ENCODE measurements around the gene DYNC1LI1.
"Not testable (repeated sequence)": the region's sequence is repeated elsewhere in the genome, so short reads cannot be mapped to it uniquely, and the experiment has no call there.

The DYNC1LI1 gene

DNA sequence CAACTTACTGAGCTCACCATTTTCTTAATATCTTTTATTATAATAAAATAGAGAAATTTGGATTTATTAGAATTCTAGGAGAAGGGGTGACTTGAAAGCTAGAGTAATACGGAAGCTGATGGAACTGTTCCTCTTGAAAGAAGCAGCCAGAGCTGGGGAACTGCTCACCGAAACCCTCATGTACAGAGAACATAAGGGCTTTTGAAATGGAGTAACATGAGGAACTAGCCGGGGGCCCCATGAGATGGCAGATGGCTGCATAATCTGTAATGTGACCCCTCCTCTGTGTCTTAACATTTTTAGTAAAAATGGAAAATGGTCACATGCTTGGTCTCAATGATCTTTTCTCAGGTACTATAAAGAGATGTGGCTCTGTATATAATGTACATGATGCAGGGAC, 15.7 kb upstream of the DYNC1LI1 start:
- H3K9me3 ChIP-seq (ENCODE audit: control insufficient read depth, low read length) = no peaks in the 10 kb centered on the region
- H3K27me3 ChIP-seq (ENCODE audit: control insufficient read depth, insufficient read depth, low read length, poor library complexity, severe bottlenecking) = no peaks in the 10 kb centered on the region
- no peak overlapping the region for H3K4me3 ChIP-seq (ENCODE audit: insufficient read depth, low read depth, low read length)
- no peak overlapping the region for H3K27ac ChIP-seq (ENCODE audit: insufficient read depth, low read depth, low read length, poor library complexity, severe bottlenecking)
- no peaks in the 10 kb centered on the region for H3K4me1 ChIP-seq (ENCODE audit: control insufficient read depth, insufficient read depth, low read length)
- 93 to 96% methylated on average over 3 of the region's 3 CpGs for WGBS, 2 experiments
- H3K36me3 ChIP-seq (ENCODE audit: control insufficient read depth, insufficient read depth, low read length) = no peaks in the 10 kb centered on the region

DNA sequence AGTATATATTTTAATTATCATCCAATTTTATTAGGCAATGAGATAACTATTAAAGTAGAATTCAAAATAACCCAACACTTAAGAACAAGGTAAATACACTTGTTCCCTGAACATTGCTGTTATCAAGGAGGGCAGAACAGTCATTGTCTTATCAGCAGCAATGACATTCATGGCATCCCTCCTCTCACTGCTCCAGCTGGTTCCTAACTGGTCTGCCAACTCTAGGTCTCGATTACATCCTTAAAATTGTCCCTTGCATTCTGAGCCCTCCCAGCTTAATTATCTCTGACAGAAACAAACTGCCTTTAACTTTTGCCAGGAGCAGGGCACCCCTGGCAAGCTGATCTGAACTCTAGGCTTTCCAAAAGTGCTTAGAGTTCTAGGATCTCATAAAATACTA, 14.0 kb upstream of the DYNC1LI1 start:
- no peaks in the 10 kb centered on the region for H3K9me3 ChIP-seq (ENCODE audit: control insufficient read depth, low read length)
- no peaks in the 10 kb centered on the region for H3K4me1 ChIP-seq (ENCODE audit: control insufficient read depth, insufficient read depth, low read length)
- H3K27me3 ChIP-seq (ENCODE audit: control insufficient read depth, insufficient read depth, low read length, poor library complexity, severe bottlenecking) = no peaks in the 10 kb centered on the region
- no peak overlapping the region for H3K4me3 ChIP-seq (ENCODE audit: insufficient read depth, low read depth, low read length)
- H3K36me3 ChIP-seq (ENCODE audit: control insufficient read depth, insufficient read depth, low read length) = no peaks in the 10 kb centered on the region
- WGBS, 2 experiments = 88 to 93% methylated on average over 1 of the region's 1 CpG
- no peak overlapping the region for H3K27ac ChIP-seq (ENCODE audit: insufficient read depth, low read depth, low read length, poor library complexity, severe bottlenecking)

DNA sequence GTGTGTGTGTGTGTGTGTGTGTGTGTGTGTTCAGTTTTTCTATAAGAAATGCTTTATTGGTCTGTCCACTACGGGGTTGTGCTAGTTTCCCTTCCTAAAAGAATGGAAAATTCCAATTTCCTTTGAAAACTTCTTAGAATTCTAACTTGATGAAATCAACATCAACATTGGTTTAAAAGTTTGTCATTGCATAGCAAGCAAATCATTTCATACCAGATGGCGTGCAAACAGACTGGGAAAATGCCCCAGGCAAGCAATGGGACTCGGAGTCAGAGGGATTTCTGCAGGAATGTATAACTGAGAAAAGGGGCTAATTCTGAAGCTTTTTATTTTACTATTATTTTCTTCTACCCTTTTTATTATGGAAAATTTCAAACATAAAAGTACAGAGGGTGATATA, 13.1 kb upstream of the DYNC1LI1 start:
- Histone ChIP-seq H3K27ac (ENCODE audit: insufficient read depth, low read depth, low read length, poor library complexity, severe bottlenecking) (no peak overlapping the region), H3K9me3 (ENCODE audit: control insufficient read depth, low read length) (no peaks in the 10 kb centered on the region), H3K27me3 (ENCODE audit: control insufficient read depth, insufficient read depth, low read length, poor library complexity, severe bottlenecking) (no peaks in the 10 kb centered on the region), H3K4me3 (ENCODE audit: insufficient read depth, low read depth, low read length) (no peak overlapping the region), H3K36me3 (ENCODE audit: control insufficient read depth, insufficient read depth, low read length) (no peaks in the 10 kb centered on the region), H3K4me1 (ENCODE audit: control insufficient read depth, insufficient read depth, low read length) (no peaks in the 10 kb centered on the region)
- WGBS, 2 experiments = 85 to 94% methylated on average over 3 of the region's 3 CpGs

DNA sequence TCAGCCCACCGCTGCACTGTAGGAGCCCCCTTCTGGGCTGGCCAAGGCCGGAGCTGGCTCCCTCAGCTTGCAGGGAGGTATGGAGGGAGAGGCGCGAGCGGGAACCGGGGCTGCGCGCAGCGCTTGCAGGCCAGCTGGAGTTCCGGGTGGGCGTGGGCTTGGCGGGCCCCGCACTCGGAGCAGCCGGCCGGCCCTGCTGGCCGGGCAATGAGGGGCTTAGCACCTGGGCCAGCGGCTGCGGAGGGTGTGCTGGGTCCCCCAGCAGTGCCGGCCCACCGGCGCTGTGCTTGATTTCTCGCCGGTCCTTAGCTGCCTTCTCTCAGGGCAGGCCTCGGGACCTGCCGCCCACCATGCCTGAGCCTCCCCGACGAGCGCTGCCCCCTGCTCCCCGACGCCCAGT, 8.0 kb upstream of the DYNC1LI1 start:
- H3K4me3 ChIP-seq (ENCODE audit: insufficient read depth, low read depth, low read length); H3K27ac ChIP-seq (ENCODE audit: insufficient read depth, low read depth, low read length, poor library complexity, severe bottlenecking); H3K4me1 ChIP-seq (ENCODE audit: control insufficient read depth, insufficient read depth, low read length); H3K36me3 ChIP-seq (ENCODE audit: control insufficient read depth, insufficient read depth, low read length); H3K9me3 ChIP-seq (ENCODE audit: control insufficient read depth, low read length); H3K27me3 ChIP-seq (ENCODE audit: control insufficient read depth, insufficient read depth, low read length, poor library complexity, severe bottlenecking): not testable (repeated sequence)
- 95% methylated on average over 31 of the region's 31 CpGs for WGBS, 2 experiments

DNA sequence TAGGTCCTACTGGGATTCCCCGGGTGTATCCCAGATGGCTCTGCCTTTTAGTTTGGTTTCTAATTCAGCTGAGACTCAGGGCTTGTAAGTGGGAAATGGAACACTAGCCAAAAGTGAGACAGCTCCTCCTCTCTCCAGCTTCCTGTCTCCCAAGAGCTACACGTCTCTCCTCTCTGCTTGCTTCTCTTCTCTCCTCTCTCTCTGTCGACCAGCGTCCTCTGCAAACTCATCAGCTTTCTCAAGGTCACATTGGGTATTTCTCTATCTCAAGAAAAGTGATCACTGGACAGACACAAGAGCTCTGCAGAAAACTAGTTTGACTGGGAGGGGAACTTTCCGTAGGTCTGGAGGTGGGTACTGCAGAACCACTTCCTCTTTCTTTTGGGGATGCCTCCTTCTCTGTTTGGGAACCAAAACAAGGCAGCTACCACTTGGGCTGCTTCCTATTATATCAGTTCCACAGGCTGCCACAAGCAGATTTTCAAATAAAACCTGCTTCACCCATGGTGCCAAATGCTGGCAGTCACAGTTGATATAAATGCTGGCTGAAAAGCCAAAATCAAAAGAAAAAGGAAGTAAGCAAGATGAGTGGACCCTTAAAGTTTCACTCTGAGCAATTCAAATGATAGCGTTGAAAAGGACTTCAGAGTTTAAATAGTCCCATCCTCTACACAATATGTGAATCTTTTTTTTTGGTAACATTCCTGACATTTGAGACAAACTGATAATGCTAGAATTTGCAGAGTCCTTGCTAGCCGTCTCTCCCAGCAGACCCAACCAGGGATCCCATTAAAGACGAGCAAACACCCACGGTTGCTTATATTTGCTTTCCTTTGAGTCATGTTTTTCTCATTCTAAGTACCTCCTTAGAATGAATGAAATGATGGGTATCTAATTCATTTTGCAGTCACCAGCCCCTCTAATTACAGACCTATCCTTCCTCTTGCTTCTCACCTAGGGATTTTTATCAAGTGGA, 7.2 kb upstream of the DYNC1LI1 start:
- no peak overlapping the region for H3K4me3 ChIP-seq (ENCODE audit: insufficient read depth, low read depth, low read length)
- no peak overlapping the region for H3K27ac ChIP-seq (ENCODE audit: insufficient read depth, low read depth, low read length, poor library complexity, severe bottlenecking)
- no peaks in the 10 kb centered on the region for H3K36me3 ChIP-seq (ENCODE audit: control insufficient read depth, insufficient read depth, low read length)
- no peaks in the 10 kb centered on the region for H3K9me3 ChIP-seq (ENCODE audit: control insufficient read depth, low read length)
- 83 to 87% methylated on average over 9 of the region's 9 CpGs for WGBS, 2 experiments
- no peaks in the 10 kb centered on the region for H3K27me3 ChIP-seq (ENCODE audit: control insufficient read depth, insufficient read depth, low read length, poor library complexity, severe bottlenecking)
- H3K4me1 ChIP-seq (ENCODE audit: control insufficient read depth, insufficient read depth, low read length) = no peaks in the 10 kb centered on the region

DNA sequence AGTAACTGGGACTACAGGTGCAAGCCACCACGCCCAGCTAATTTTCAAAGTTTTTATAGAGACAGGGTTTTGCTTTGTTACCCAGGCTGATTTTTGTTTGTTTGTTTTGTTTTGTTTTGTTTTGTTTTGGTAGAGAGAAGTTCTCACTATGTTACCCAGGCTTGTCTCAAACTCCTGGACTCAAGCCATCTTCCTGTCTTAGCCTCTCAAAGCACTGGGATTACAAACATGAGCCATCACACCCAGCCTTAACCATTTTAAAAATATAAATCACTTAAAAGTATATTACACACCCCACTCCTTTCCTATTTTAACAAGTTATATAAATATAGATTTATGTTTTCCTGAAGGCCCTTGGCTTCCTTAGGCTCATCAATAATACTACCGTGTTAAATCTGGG, 6.5 kb upstream of the DYNC1LI1 start:
- no peaks in the 10 kb centered on the region for H3K4me1 ChIP-seq (ENCODE audit: control insufficient read depth, insufficient read depth, low read length)
- no peaks in the 10 kb centered on the region for H3K27me3 ChIP-seq (ENCODE audit: control insufficient read depth, insufficient read depth, low read length, poor library complexity, severe bottlenecking)
- no peak overlapping the region for H3K27ac ChIP-seq (ENCODE audit: insufficient read depth, low read depth, low read length, poor library complexity, severe bottlenecking)
- no peaks in the 10 kb centered on the region for H3K36me3 ChIP-seq (ENCODE audit: control insufficient read depth, insufficient read depth, low read length)
- 93 to 98% methylated on average over 2 of the region's 2 CpGs for WGBS, 2 experiments
- no peaks in the 10 kb centered on the region for H3K9me3 ChIP-seq (ENCODE audit: control insufficient read depth, low read length)
- H3K4me3 ChIP-seq (ENCODE audit: insufficient read depth, low read depth, low read length) = no peak overlapping the region

DNA sequence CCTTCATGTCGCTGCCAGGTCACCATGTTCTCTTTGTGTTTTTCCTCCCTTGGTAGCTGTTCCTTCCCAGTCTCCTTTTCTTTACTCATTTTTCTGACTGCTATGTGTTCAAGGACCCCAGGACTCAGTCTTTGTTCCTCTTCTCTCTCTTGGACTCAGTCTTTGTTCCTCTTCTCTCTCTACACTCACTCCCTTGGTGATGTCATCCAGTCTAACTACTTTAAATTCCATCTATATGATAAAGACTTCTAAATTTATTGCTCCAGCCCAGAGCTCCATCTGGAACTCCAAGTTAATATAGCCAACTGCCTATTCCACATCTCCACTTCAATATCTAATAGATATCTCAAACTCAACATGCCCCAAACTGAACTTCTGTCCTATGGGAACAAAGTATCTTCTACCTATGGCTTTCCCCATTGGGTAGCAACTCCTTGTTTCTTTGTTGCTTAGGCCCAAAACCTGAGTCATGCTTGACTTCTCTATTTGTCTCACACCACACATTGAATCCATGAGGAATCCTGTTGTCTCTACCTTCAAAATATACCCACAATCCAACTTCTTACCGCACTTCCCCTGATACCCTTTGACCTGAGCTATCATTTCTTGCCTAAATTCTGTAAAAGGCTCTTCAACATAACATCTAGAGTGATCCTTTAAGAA, 4.9 kb upstream of the DYNC1LI1 start:
- H3K4me1 ChIP-seq (ENCODE audit: control insufficient read depth, insufficient read depth, low read length) = no peaks in the 10 kb centered on the region
- no peak overlapping the region for H3K27ac ChIP-seq (ENCODE audit: insufficient read depth, low read depth, low read length, poor library complexity, severe bottlenecking)
- 90 to 94% methylated on average over 2 of the region's 2 CpGs for WGBS, 2 experiments
- no peaks in the 10 kb centered on the region for H3K36me3 ChIP-seq (ENCODE audit: control insufficient read depth, insufficient read depth, low read length)
- no peaks in the 10 kb centered on the region for H3K27me3 ChIP-seq (ENCODE audit: control insufficient read depth, insufficient read depth, low read length, poor library complexity, severe bottlenecking)
- H3K9me3 ChIP-seq (ENCODE audit: control insufficient read depth, low read length) = no peaks in the 10 kb centered on the region
- no peak overlapping the region for H3K4me3 ChIP-seq (ENCODE audit: insufficient read depth, low read depth, low read length)

DNA sequence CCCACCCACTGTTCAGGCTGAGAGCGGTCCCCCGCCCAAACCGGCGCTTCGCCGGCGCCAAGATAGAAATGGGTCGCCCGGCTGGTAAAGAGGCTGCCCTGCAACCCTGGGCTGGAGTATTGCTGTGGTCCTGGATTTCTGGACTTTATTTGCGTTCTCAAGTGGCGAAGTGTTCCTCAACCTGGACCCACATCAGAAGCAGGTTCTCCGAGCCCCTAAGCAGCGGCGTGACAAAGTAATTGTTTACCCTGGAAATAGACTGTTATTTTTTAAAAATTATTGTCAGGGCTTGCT, 481 bp upstream of the DYNC1LI1 start:
- Histone ChIP-seq H3K4me1 (ENCODE audit: control insufficient read depth, insufficient read depth, low read length) (no peaks in the 10 kb centered on the region), H3K27ac (ENCODE audit: insufficient read depth, low read depth, low read length, poor library complexity, severe bottlenecking) (peak overlapping the region; percentile 98), H3K27me3 (ENCODE audit: control insufficient read depth, insufficient read depth, low read length, poor library complexity, severe bottlenecking) (no peaks in the 10 kb centered on the region), H3K9me3 (ENCODE audit: control insufficient read depth, low read length) (no peaks in the 10 kb centered on the region), H3K4me3 (ENCODE audit: insufficient read depth, low read depth, low read length) (peak overlapping the region; percentile 96), H3K36me3 (ENCODE audit: control insufficient read depth, insufficient read depth, low read length) (no peaks in the 10 kb centered on the region)
- 2 to 3% methylated on average over 14 of the region's 14 CpGs for WGBS, 2 experiments

DNA sequence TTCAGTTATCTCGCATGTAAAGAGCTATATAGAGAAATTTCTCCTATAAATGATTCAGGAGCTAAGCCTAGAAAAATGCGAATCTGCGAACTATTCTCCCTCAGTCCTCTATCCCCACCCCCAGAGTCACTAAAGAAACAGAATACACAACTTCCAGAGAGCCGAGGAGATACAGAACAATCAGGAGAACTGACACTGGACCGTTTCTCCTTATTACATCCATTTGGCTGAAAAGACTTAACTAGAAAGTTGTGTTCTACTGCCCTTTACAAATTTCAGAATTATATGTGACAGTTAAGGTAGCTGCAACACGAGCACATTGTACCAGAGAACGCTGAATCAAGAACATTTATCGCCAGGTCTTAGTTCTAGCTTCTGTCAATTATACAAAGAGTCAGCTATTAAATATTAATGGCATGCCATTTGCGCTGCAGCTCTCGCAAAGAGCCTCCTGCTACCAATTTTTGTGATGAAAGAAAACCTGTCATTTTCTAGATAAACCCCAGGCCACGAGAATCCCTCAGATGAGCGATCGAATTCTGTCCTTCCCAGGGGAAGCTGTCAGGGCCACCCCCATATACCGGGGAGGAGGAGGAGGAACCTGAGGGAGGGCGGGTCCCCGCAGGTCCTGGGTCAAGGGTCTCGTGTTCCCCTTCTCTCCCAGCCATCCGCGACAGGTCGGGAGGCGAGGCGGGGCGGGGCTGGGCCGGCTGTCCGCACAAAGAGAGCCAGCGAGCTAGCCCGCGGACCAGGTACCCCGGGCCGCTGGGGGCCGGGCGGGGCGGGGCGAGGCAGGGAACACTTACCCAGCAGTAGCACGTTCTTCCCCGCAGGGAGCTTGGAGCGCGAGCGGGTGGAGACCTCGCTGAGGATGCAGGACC, 878 bp downstream of the DYNC1LI1 start:
- 3% methylated on average over 40 of the region's 40 CpGs for WGBS, 2 experiments

DNA sequence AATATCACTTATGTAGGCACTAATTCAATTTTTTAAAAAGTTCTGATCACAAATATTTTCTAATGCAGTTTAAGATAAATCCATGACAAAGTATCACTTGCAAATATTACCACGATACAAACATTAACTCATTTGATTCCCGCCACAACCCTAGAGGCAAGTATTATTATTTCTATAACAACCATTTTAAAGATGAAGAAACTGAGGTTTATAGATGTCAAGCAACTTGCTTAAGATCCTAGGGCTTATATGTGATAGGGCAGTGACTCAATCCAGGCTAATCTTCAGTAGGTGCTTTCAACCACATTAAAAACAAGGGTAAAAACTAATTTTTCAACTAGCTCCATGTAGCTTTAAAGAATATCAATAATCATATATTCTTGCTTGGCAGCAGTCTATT, 1.7 kb downstream of the DYNC1LI1 start:
- Histone ChIP-seq H3K27ac (ENCODE audit: insufficient read depth, low read depth, low read length, poor library complexity, severe bottlenecking) (no peak overlapping the region), H3K9me3 (ENCODE audit: control insufficient read depth, low read length) (no peaks in the 10 kb centered on the region), H3K27me3 (ENCODE audit: control insufficient read depth, insufficient read depth, low read length, poor library complexity, severe bottlenecking) (no peaks in the 10 kb centered on the region), H3K36me3 (ENCODE audit: control insufficient read depth, insufficient read depth, low read length) (no peaks in the 10 kb centered on the region), H3K4me3 (ENCODE audit: insufficient read depth, low read depth, low read length) (peak overlapping the region; percentile 96), H3K4me1 (ENCODE audit: control insufficient read depth, insufficient read depth, low read length) (no peaks in the 10 kb centered on the region)
- 100% methylated on average over 1 of the region's 2 CpGs; no CpG with 5 or more reads in 1 of the 2 experiments for WGBS, 2 experiments

More for the DNA sequence above, 878 bp downstream of the DYNC1LI1 start:
- Histone ChIP-seq H3K27me3 (ENCODE audit: control insufficient read depth, insufficient read depth, low read length, poor library complexity, severe bottlenecking) (no peaks in the 10 kb centered on the region), H3K36me3 (ENCODE audit: control insufficient read depth, insufficient read depth, low read length) (no peaks in the 10 kb centered on the region), H3K4me3 (ENCODE audit: insufficient read depth, low read depth, low read length) (peak overlapping the region; percentile 96), H3K9me3 (ENCODE audit: control insufficient read depth, low read length) (no peaks in the 10 kb centered on the region), H3K27ac (ENCODE audit: insufficient read depth, low read depth, low read length, poor library complexity, severe bottlenecking) (peak overlapping the region; percentile 98), H3K4me1 (ENCODE audit: control insufficient read depth, insufficient read depth, low read length) (no peaks in the 10 kb centered on the region)
